MCF 10A (cell line): ENCODE results near the gene ERG. TPM values are rescaled to one million over a fixed set of nuclear protein-coding genes. Genes with fewer than 3 reads are reported as not detected.

ENCODE experiments used
- BruUV-seq: library from RNA; stranded (reverse); fragments of 400-500 nt; replicated peaks from 2 replicates; lab custom pipeline; 2021; lab: Mats Ljungman, UMichigan
- CTCF ChIA-PET: fragments of 300-600 bp; sonication (Branson Sonifier 250); formaldehyde crosslinking; extraction: SDS; loops from one replicate; lab custom pipeline; 2021; ENCODE audit warnings: antibody characterized with exemption, inconsistent platforms; lab: Yijun Ruan, JAX
- POLR2A ChIA-PET: fragments of 300-600, 350-650 bp; sonication (Branson Sonifier 250); formaldehyde crosslinking; extraction: SDS; loops from one replicate; lab custom pipeline; 2020; ENCODE audit warnings: antibody characterized with exemption, inconsistent platforms; lab: Yijun Ruan, JAX
- DNase-seq: peaks from one replicate; pipeline ENCODE4 v3.0.0-alpha.2; 2018; ENCODE audit not compliant: unreplicated experiment
- H3K27ac Mint-ChIP-seq: one replicate; pipeline ENCODE4 v1.8.0; 2022; ENCODE audit warnings: mild to moderate bottlenecking, low read depth, mixed read lengths; ENCODE audit not compliant: unreplicated experiment
- H3K27me3 Mint-ChIP-seq: one replicate; pipeline ENCODE4 v1.8.0; 2022; ENCODE audit warnings: mixed read lengths; ENCODE audit not compliant: insufficient read depth, unreplicated experiment
- H3K36me3 Mint-ChIP-seq: one replicate; pipeline ENCODE4 v1.8.0; 2022; ENCODE audit warnings: mild to moderate bottlenecking, moderate library complexity, mixed read lengths; ENCODE audit not compliant: insufficient read depth, unreplicated experiment
- H3K4me1 Mint-ChIP-seq: one replicate; pipeline ENCODE4 v1.8.0; 2022; ENCODE audit warnings: mixed read lengths; ENCODE audit not compliant: insufficient read depth, unreplicated experiment
- H3K4me3 Mint-ChIP-seq: one replicate; pipeline ENCODE4 v1.8.0; 2022; ENCODE audit warnings: mild to moderate bottlenecking, moderate library complexity, mixed read lengths; ENCODE audit not compliant: unreplicated experiment
- H3K9me3 Mint-ChIP-seq: one replicate; pipeline ENCODE4 v1.8.0; 2022; ENCODE audit warnings: mixed read lengths; ENCODE audit not compliant: unreplicated experiment
- intact Hi-C: fragments of 100-400 bp; cut with micrococcal nuclease; formaldehyde crosslinking; loops from 2 replicates; pipeline ENCODE4 v1.14.1; 2022
- total RNA-seq: library from RNA; stranded (reverse); gene quantifications from 2 replicates; pipeline ENCODE4 v1.2.3, GENCODE V29; 2022
- TF ChIP-seq, protein P1 (sequence below): fragments of 200-600 bp; IDR thresholded peaks from one replicate; pipeline ENCODE4 v1.8.0; 2022; ENCODE audit warnings: antibody characterized with exemption, mild to moderate bottlenecking; ENCODE audit not compliant: unreplicated experiment

ERG gene
- total RNA-seq, 1 experiment from 2014 or later = not detected

- Mint-ChIP-seq H3K4me1 (no peaks in the 10 kb centered on the region), H3K4me3 (no peak overlapping the region), H3K27ac (no peak overlapping the region), H3K27me3 (no peaks in the 10 kb centered on the region), H3K9me3 (no peaks in the 10 kb centered on the region), H3K36me3 (no peaks in the 10 kb centered on the region)
- no TSS peak for BruUV-seq
- TF ChIP-seq, protein P1, sequence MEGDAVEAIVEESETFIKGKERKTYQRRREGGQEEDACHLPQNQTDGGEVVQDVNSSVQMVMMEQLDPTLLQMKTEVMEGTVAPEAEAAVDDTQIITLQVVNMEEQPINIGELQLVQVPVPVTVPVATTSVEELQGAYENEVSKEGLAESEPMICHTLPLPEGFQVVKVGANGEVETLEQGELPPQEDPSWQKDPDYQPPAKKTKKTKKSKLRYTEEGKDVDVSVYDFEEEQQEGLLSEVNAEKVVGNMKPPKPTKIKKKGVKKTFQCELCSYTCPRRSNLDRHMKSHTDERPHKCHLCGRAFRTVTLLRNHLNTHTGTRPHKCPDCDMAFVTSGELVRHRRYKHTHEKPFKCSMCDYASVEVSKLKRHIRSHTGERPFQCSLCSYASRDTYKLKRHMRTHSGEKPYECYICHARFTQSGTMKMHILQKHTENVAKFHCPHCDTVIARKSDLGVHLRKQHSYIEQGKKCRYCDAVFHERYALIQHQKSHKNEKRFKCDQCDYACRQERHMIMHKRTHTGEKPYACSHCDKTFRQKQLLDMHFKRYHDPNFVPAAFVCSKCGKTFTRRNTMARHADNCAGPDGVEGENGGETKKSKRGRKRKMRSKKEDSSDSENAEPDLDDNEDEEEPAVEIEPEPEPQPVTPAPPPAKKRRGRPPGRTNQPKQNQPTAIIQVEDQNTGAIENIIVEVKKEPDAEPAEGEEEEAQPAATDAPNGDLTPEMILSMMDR = no peak
- POLR2A ChIA-PET = interaction anchor here (1.9 to 2.1 kb wide), 2 partner anchors 8 to 10 kb away, joined by 7 to 11 read pairs; no protein-coding TSS in a partner anchor
- CTCF ChIA-PET = interaction anchor here (0.9 kb wide), 1 partner anchor 10 kb away, joined by 3 read pairs; no protein-coding TSS in a partner anchor
- intact Hi-C loops = no loop called here
- DNase-seq = no peak
Observed at GRCh38 chr21:38447611-38448010, 50.7 kb downstream of the ERG start.

- BruUV-seq = no TSS peak
- TF ChIP-seq, protein P1 = no peak
- H3K36me3 Mint-ChIP-seq = no peaks in the 10 kb centered on the region
- CTCF ChIA-PET = interaction anchor here (0.9 kb wide), 1 partner anchor 92 kb away, joined by 4 read pairs; no protein-coding TSS in a partner anchor
- H3K4me1 Mint-ChIP-seq = no peaks in the 10 kb centered on the region
- no peaks in the 10 kb centered on the region for H3K27me3 Mint-ChIP-seq
- POLR2A ChIA-PET = interaction anchor here (0.6 kb wide), 1 partner anchor 1306 kb away, joined by 3 read pairs; no protein-coding TSS in a partner anchor
- no peak overlapping the region for H3K27ac Mint-ChIP-seq
- intact Hi-C loops = no loop called here
- H3K4me3 Mint-ChIP-seq = no peak overlapping the region
- no peaks in the 10 kb centered on the region for H3K9me3 Mint-ChIP-seq
- no peak for DNase-seq
Observed at GRCh38 chr21:38444691-38445090, 53.6 kb downstream of the ERG start.

GRCh38 chr21:38443110-38443509, 55.2 kb downstream of the ERG start:
- ChIA-PET POLR2A (no interaction called here), CTCF (interaction anchor here (0.6 kb wide), 1 partner anchor 714 kb away, joined by 3 read pairs; no protein-coding TSS in a partner anchor)
- no TSS peak for BruUV-seq
- Mint-ChIP-seq H3K36me3 (no peaks in the 10 kb centered on the region), H3K4me3 (no peak overlapping the region), H3K4me1 (peaks cover 15% of the 10 kb centered on the region), H3K27ac (no peak overlapping the region), H3K9me3 (no peaks in the 10 kb centered on the region), H3K27me3 (no peaks in the 10 kb centered on the region)
- no peak for DNase-seq
- intact Hi-C loops = no loop called here
- TF ChIP-seq, protein P1 = no peak

- DNase-seq = no peak
- TF ChIP-seq, protein P1 = no peak
- Mint-ChIP-seq H3K36me3 (no peaks in the 10 kb centered on the region), H3K27me3 (no peaks in the 10 kb centered on the region), H3K4me3 (no peak overlapping the region), H3K27ac (no peak overlapping the region), H3K9me3 (no peaks in the 10 kb centered on the region), H3K4me1 (peaks cover 22% of the 10 kb centered on the region)
- POLR2A ChIA-PET = interaction anchor here (0.6 to 1.2 kb wide), 2 partner anchors 14 to 52 kb away, joined by 3 read pairs; no protein-coding TSS in a partner anchor
- intact Hi-C loops = no loop called here
- CTCF ChIA-PET = interaction anchor here (0.7 to 0.8 kb wide), 3 partner anchors 56 to 274 kb away, joined by 3 read pairs; no protein-coding TSS in a partner anchor
- BruUV-seq = no TSS peak
Observed at GRCh38 chr21:38441153-38441552, 57.1 kb downstream of the ERG start.
